Prostate gland (tissue), 2 donors: ENCODE measurements around the gene ITIH3. TPM values are rescaled to one million over a fixed set of nuclear protein-coding genes. Genes with fewer than 3 reads are reported as not detected.

Experiments used
- DNase-seq: peaks from one replicate; pipeline ENCODE4 v3.0.0-alpha.2; 2019; ENCODE audit warnings: low spot score
- H3K27ac ChIP-seq, 2 donors: fragments of 200-600 bp; sonication (generic); 2 replicates each; pipeline ENCODE4 v1.5.1; 2017 to 2019
- H3K27me3 ChIP-seq: fragments of 200-600 bp; sonication (generic); replicated peaks from 2 replicates; pipeline ENCODE4 v1.5.1; 2019; ENCODE audit not compliant: insufficient read depth
- H3K36me3 ChIP-seq, 2 donors: fragments of 200-600 bp; sonication (generic); 1 replicate in 1 of 2; 2 replicates in 1 of 2; pipeline versions ENCODE4 v1.5.1 to v1.8.1; 2017 to 2019
- H3K4me1 ChIP-seq: fragments of 200-600 bp; sonication (generic); replicated peaks from 2 replicates; pipeline ENCODE4 v1.5.1; 2019
- H3K4me3 ChIP-seq, 2 donors: fragments of 200-600 bp; sonication (generic); 2 replicates each; pipeline ENCODE4 v1.5.1; 2017 to 2019
- H3K9me3 ChIP-seq: fragments of 200-600 bp; sonication (generic); 2 replicates; pipeline ENCODE4 v1.5.1; 2017
- CTCF ChIP-seq, 4 experiments: fragments of 200-600 bp in 2 of 4; fragments of 450-650 bp in 2 of 4; sonication (generic) in 2 of 4; IDR thresholded peaks; 1 replicate in 3 of 4; 2 replicates in 1 of 4; pipeline ENCODE4 v1.5.1; 2016 to 2019; ENCODE audit warnings: antibody characterized with exemption in 4 of 4, mild to moderate bottlenecking in 2 of 4, moderate library complexity in 2 of 4
- POLR2A ChIP-seq: fragments of 450-650 bp; IDR thresholded peaks from one replicate; pipeline ENCODE4 v1.6.1; 2016; ENCODE audit warnings: antibody characterized with exemption, mild to moderate bottlenecking
- POLR2AphosphoS5 ChIP-seq: sonication (generic); formaldehyde crosslinking; IDR thresholded peaks from one replicate; pipeline ENCODE4 v1.6.1; 2017; ENCODE audit warnings: antibody characterized with exemption
- WGBS: methylation state at CpG from one replicate; pipeline ENCODE4 v1.1.5; 2018; 5-methylcytosine and 5-hydroxymethylcytosine counted together
- intact Hi-C: fragments of 100-400 bp; cut with DNase I; formaldehyde crosslinking; loops from one replicate; pipeline ENCODE4 v1.14.2; 2022
- total RNA-seq, 2 donors: library from RNA; depleted of rRNA; stranded (reverse); fragments of >200 nt; gene quantifications; one replicate each; pipeline ENCODE4 v1.1.0, GENCODE V29; 2016

Gene ITIH3
- total RNA-seq, 2 donors from 2014 or later = 0.46 to 9.6 TPM

- no peak overlapping the region for H3K27ac ChIP-seq
- intact Hi-C loops = no loop called here
- H3K9me3 ChIP-seq = no peaks in the 10 kb centered on the region
- WGBS = 46% methylated on average over 5 of the region's 5 CpGs
- no peak for DNase-seq
- TF ChIP-seq POLR2A = no peak
- TF ChIP-seq CTCF (IDR thresholded peaks at IDR 0.05) = no peak
- H3K4me3 ChIP-seq = no peak overlapping the region
- H3K4me1 ChIP-seq = no peaks in the 10 kb centered on the region
- no peaks in the 10 kb centered on the region for H3K36me3 ChIP-seq
- peaks cover 2% of the 10 kb centered on the region for H3K27me3 ChIP-seq
Measured at GRCh38 chr3:52801839-52802238, 7.2 kb downstream of the ITIH3 start.

- no peaks in the 10 kb centered on the region for H3K9me3 ChIP-seq
- no peak for TF ChIP-seq CTCF (IDR thresholded peaks at IDR 0.05)
- no peak for TF ChIP-seq POLR2A
- no peak for TF ChIP-seq POLR2AphosphoS5
- no peaks in the 10 kb centered on the region for H3K4me1 ChIP-seq
- WGBS = 47% methylated on average over 19 of the region's 19 CpGs
- no peak overlapping the region for H3K27ac ChIP-seq
- peaks cover 2% of the 10 kb centered on the region for H3K27me3 ChIP-seq
- H3K4me3 ChIP-seq = no peak overlapping the region
- intact Hi-C loops = no loop called here
- DNase-seq = no peak
- H3K36me3 ChIP-seq = no peaks in the 10 kb centered on the region
Measured at GRCh38 chr3:52805270-52806039, 10.9 kb downstream of the ITIH3 start.

GRCh38 chr3:52809149-52809548 lies 14.6 kb downstream of the ITIH3 start:
- H3K4me1 ChIP-seq = no peaks in the 10 kb centered on the region
- no peak for TF ChIP-seq POLR2AphosphoS5
- intact Hi-C loops = no loop called here
- 85% methylated on average over 2 of the region's 2 CpGs for WGBS
- no peaks in the 10 kb centered on the region for H3K9me3 ChIP-seq
- no peak overlapping the region for H3K27ac ChIP-seq
- DNase-seq = no peak
- H3K36me3 ChIP-seq = no peaks in the 10 kb centered on the region
- peaks cover 2% of the 10 kb centered on the region for H3K27me3 ChIP-seq
- H3K4me3 ChIP-seq = no peak overlapping the region

GRCh38 chr3:52809662-52810377 lies 15.2 kb downstream of the ITIH3 start:
- 74% methylated on average over 7 of the region's 7 CpGs for whole genome bisulfite sequencing
- Histone ChIP-seq H3K27ac (no peak overlapping the region), H3K27me3 (peaks cover 2% of the 10 kb centered on the region), H3K4me3 (no peak overlapping the region), H3K9me3 (no peaks in the 10 kb centered on the region), H3K4me1 (no peaks in the 10 kb centered on the region), H3K36me3 (no peaks in the 10 kb centered on the region)
- no peak for DNase-seq
- intact Hi-C loops = no loop called here
- TF ChIP-seq POLR2A = no peak
- TF ChIP-seq CTCF (IDR thresholded peaks at IDR 0.05) = no peak

GRCh38 chr3:52810923-52811322 lies 16.3 kb downstream of the ITIH3 start:
- H3K9me3 ChIP-seq = no peaks in the 10 kb centered on the region
- 83% methylated on average over 11 of the region's 11 CpGs for WGBS
- H3K36me3 ChIP-seq = no peaks in the 10 kb centered on the region
- no peak for DNase-seq
- no peak for TF ChIP-seq POLR2A
- TF ChIP-seq POLR2AphosphoS5 = no peak
- no peak for TF ChIP-seq CTCF (IDR thresholded peaks at IDR 0.05)
- no peaks in the 10 kb centered on the region for H3K27me3 ChIP-seq
- no peaks in the 10 kb centered on the region for H3K4me1 ChIP-seq
- no peak overlapping the region for H3K27ac ChIP-seq
- intact Hi-C loops = no loop called here
- H3K4me3 ChIP-seq = no peak overlapping the region
